HepG2 (cell line): ENCODE data around the gene PEAK1. TPM values are rescaled to one million over a fixed set of nuclear protein-coding genes. Genes with fewer than 3 reads are reported as not detected.
A peak's percentile ranks its signal among the peaks of the same experiment; 100 is the strongest.

Experiments
- EP300 ChIP-seq, 3 experiments: sonication (generic) in 1 of 3; formaldehyde crosslinking in 1 of 3; IDR thresholded peaks; 2 replicates each; pipeline versions ENCODE4 v1.5.1 to v1.6.1; 2011 to 2020; ENCODE audit warnings: low read depth in 2 of 3, low read length in 2 of 3, borderline replicate concordance in 1 of 3, improper control_type of control experiment in 1 of 3, mild to moderate bottlenecking in 1 of 3, missing genetic modification reagents in 1 of 3, moderate library complexity in 1 of 3
- FOXP1 ChIP-seq, 2 experiments: fragments of 450-650 bp in 1 of 2; IDR thresholded peaks; 2 replicates each; pipeline ENCODE4 v1.6.1; 2017 to 2018; ENCODE audit warnings: antibody characterized with exemption in 1 of 2
- KDM2A ChIP-seq: sonication (generic); formaldehyde crosslinking; IDR thresholded peaks from 2 replicates; pipeline ENCODE4 v1.4.0; 2020; ENCODE audit warnings: low read depth, missing genetic modification reagents, borderline replicate concordance
- PLRG1 ChIP-seq: fragments of 450-650 bp; conservative IDR thresholded peaks from 2 replicates; pipeline ENCODE4 v1.6.1; 2016
- SAP130 ChIP-seq: IDR thresholded peaks from 2 replicates; pipeline ENCODE4 v1.6.1; 2016; ENCODE audit warnings: low read depth
- TCF7 ChIP-seq: sonication (generic); IDR thresholded peaks from 2 replicates; pipeline ENCODE4 v1.6.1; 2016; ENCODE audit warnings: antibody characterized with exemption, low read depth
- ZNF451 ChIP-seq: sonication (generic); formaldehyde crosslinking; IDR thresholded peaks from 2 replicates; pipeline ENCODE4 v1.5.0; 2020; ENCODE audit warnings: mild to moderate bottlenecking, missing genetic modification reagents
- polyA plus RNA-seq, 8 experiments: library from polyadenylated mRNA; depleted of rRNA in 3 of 8; stranded (reverse) in 7 of 8; unstranded in 1 of 8; fragments of >200 nt; fragmentation: Illumina TruSeq in 4 of 8; extraction: Trizol in 4 of 8; gene quantifications; 2 replicates each; pipeline versions ENCODE4 v1.2.1 to v1.2.3, GENCODE V29; 2011 to 2016; ENCODE audit warnings: low read depth in 4 of 8, missing spikeins in 1 of 8, mixed read lengths in 1 of 8; ENCODE audit not compliant: insufficient read depth in 1 of 8
- total RNA-seq, 5 experiments: library from RNA; depleted of rRNA; stranded (reverse); fragments of >200 nt; fragmentation: Illumina TruSeq; extraction: Trizol; gene quantifications; 2 replicates each; pipeline ENCODE4 v1.2.3, GENCODE V29; 2016; ENCODE audit warnings: low read depth in 1 of 5
- TF ChIP-seq, protein P1 (sequence below): sonication (generic); formaldehyde crosslinking; IDR thresholded peaks from 2 replicates; pipeline ENCODE4 v1.4.0; 2020; ENCODE audit warnings: missing genetic modification reagents
- TF ChIP-seq, protein P2 (sequence below): IDR thresholded peaks from 2 replicates; pipeline ENCODE4 v1.6.1; 2016; ENCODE audit warnings: low read depth, missing genetic modification reagents, missing compliant biosample characterization
- TF ChIP-seq, protein P3 (sequence below): sonication (generic); formaldehyde crosslinking; IDR thresholded peaks from 2 replicates; pipeline ENCODE4 v1.4.0; 2020; ENCODE audit warnings: missing genetic modification reagents, mild to moderate bottlenecking, borderline replicate concordance

The PEAK1 gene
- total and polyA plus RNA-seq, 2 of the 13 experiments (the other 11 are each of a cell fraction or from before 2014, with no cell fraction given): 6.0 to 6.6 TPM

DNA sequence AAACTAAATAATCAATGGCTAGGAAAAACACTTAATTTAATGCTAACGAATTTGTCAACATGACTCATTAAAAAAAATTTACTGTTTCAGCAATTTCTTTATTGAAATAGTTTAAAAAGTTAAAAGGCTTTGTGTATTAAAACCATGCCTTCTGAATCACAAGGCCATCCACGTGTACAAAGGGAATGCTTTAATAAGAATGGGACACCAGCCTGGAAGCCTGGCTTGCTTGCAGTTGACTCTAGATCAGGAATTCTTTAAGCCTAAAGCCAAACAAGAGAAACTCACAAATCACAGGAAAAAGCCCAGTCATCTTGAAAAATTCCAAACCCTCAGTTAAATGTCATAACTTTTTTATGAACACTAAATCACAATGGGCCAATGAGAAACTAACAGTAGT is 137.6 kb downstream of the PEAK1 start (continued):
- TF ChIP-seq, protein P1, sequence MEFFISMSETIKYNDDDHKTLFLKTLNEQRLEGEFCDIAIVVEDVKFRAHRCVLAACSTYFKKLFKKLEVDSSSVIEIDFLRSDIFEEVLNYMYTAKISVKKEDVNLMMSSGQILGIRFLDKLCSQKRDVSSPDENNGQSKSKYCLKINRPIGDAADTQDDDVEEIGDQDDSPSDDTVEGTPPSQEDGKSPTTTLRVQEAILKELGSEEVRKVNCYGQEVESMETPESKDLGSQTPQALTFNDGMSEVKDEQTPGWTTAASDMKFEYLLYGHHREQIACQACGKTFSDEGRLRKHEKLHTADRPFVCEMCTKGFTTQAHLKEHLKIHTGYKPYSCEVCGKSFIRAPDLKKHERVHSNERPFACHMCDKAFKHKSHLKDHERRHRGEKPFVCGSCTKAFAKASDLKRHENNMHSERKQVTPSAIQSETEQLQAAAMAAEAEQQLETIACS (CRISPR knock-in tag): no peak
- no peak for TF ChIP-seq PLRG1
- TF ChIP-seq ZNF451: no peak
- TF ChIP-seq KDM2A (CRISPR knock-in tag): no peak
- peak; percentile 25; the same call in 1 of the 2 replicates for TF ChIP-seq TCF7
- TF ChIP-seq FOXP1 (IDR thresholded peaks at IDR 0.05): no peak
- TF ChIP-seq FOXP1 (CRISPR knock-in tag; IDR thresholded peaks at IDR 0.05): no peak
- peak in 1 of 2 experiments; percentile 36; a peak in 1 of 4 replicates for TF ChIP-seq EP300 (IDR thresholded peaks at IDR 0.05; ENCODE audit: low read depth in 2 of 2, low read length in 2 of 2)
- no peak for TF ChIP-seq EP300 (CRISPR knock-in tag; IDR thresholded peaks at IDR 0.05; ENCODE audit: borderline replicate concordance)
- peak; percentile 23; the same call in 1 of the 2 replicates for TF ChIP-seq SAP130 (CRISPR knock-in tag)
- TF ChIP-seq, protein P2, sequence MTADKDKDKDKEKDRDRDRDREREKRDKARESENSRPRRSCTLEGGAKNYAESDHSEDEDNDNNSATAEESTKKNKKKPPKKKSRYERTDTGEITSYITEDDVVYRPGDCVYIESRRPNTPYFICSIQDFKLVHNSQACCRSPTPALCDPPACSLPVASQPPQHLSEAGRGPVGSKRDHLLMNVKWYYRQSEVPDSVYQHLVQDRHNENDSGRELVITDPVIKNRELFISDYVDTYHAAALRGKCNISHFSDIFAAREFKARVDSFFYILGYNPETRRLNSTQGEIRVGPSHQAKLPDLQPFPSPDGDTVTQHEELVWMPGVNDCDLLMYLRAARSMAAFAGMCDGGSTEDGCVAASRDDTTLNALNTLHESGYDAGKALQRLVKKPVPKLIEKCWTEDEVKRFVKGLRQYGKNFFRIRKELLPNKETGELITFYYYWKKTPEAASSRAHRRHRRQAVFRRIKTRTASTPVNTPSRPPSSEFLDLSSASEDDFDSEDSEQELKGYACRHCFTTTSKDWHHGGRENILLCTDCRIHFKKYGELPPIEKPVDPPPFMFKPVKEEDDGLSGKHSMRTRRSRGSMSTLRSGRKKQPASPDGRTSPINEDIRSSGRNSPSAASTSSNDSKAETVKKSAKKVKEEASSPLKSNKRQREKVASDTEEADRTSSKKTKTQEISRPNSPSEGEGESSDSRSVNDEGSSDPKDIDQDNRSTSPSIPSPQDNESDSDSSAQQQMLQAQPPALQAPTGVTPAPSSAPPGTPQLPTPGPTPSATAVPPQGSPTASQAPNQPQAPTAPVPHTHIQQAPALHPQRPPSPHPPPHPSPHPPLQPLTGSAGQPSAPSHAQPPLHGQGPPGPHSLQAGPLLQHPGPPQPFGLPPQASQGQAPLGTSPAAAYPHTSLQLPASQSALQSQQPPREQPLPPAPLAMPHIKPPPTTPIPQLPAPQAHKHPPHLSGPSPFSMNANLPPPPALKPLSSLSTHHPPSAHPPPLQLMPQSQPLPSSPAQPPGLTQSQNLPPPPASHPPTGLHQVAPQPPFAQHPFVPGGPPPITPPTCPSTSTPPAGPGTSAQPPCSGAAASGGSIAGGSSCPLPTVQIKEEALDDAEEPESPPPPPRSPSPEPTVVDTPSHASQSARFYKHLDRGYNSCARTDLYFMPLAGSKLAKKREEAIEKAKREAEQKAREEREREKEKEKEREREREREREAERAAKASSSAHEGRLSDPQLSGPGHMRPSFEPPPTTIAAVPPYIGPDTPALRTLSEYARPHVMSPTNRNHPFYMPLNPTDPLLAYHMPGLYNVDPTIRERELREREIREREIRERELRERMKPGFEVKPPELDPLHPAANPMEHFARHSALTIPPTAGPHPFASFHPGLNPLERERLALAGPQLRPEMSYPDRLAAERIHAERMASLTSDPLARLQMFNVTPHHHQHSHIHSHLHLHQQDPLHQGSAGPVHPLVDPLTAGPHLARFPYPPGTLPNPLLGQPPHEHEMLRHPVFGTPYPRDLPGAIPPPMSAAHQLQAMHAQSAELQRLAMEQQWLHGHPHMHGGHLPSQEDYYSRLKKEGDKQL (CRISPR knock-in tag): no peak
- TF ChIP-seq, protein P3, sequence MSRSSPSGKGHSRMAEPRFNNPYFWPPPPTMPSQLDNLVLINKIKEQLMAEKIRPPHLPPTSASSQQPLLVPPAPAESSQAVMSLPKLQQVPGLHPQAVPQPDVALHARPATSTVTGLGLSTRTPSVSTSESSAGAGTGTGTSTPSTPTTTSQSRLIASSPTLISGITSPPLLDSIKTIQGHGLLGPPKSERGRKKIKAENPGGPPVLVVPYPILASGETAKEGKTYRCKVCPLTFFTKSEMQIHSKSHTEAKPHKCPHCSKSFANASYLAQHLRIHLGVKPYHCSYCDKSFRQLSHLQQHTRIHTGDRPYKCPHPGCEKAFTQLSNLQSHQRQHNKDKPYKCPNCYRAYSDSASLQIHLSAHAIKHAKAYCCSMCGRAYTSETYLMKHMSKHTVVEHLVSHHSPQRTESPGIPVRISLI (CRISPR knock-in tag): no peak
